BLaER1 treated with 17β-estradiol and CSF1 and Interleukin-3, amounts not matched to agents 10 nM and 100 nM (cell line): ENCODE results near the gene SEMA5A.

Experiments
- H3K27ac ChIP-seq, 11 experiments: shearing (Covaris generic); formaldehyde crosslinking; 2 replicates each; pipeline ENCODE4 v1.8.1; 2022
- H3K27me3 ChIP-seq, 11 experiments: shearing (Covaris generic); formaldehyde crosslinking; 2 replicates each; pipeline ENCODE4 v1.8.1; 2022
- H3K36me3 ChIP-seq, 11 experiments: shearing (Covaris generic); formaldehyde crosslinking; 2 replicates each; pipeline ENCODE4 v1.8.1; 2022
- H3K4me1 ChIP-seq, 10 experiments: shearing (Covaris generic); formaldehyde crosslinking; 2 replicates each; pipeline ENCODE4 v1.8.1; 2022
- H3K4me2 ChIP-seq, 11 experiments: shearing (Covaris generic); formaldehyde crosslinking; 2 replicates each; pipeline ENCODE4 v1.8.1; 2022
- H3K4me3 ChIP-seq, 10 experiments: shearing (Covaris generic); formaldehyde crosslinking; 2 replicates each; pipeline ENCODE4 v1.8.1; 2022
- H3K9ac ChIP-seq, 11 experiments: shearing (Covaris generic); formaldehyde crosslinking; 2 replicates each; pipeline ENCODE4 v1.8.1; 2022
- H3K9me3 ChIP-seq, 11 experiments: shearing (Covaris generic); formaldehyde crosslinking; replicated peaks in 1 of 11; 2 replicates each; pipeline ENCODE4 v1.8.1; 2022
- H4K20me1 ChIP-seq, 11 experiments: shearing (Covaris generic); formaldehyde crosslinking; 2 replicates each; pipeline ENCODE4 v1.8.1; 2022
- Cebpa-rat ChIP-seq, 11 experiments: shearing (Covaris generic); IDR thresholded peaks; 2 replicates each; pipeline ENCODE4 v1.8.1; 2022

SEMA5A gene

DNA sequence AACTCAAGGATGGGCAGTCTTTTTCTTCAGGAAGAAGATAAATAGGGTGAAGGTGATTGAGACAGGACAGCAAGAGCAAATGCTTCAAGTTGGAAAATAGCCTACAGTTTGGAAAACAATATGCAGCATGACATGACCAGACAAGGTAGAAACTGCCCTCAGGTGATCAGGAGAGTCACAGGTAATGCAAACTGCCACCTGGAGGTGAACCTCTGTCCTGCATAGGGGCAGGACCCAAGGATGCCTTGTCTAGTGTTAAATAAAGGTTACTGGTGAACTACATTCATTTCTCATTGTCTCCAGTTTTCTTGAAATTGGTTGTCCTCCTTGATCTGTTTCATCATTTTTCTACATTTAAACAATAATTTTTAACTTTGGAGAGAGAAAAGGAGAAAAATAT, 232.1 kb downstream of the SEMA5A start:
- no peak overlapping the region for H3K4me2 ChIP-seq

DNA sequence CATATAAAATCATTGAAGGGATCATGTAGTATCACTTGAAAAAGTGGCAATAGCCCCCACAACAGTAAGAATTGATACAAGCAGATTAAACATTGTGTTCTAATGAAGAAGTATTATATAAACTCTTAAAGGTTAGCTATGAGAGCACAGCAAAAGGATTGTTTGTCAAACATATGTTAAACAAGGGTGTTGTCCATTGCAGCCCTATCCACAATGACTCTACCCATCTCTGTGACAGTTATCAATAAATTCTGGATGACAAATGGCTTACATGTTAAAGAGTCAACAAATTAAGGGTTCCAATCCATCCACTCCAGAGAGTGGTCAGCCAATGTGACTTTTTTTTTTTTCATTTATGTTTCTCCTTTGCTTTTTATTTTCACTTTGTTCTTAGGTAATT, 238.7 kb downstream of the SEMA5A start:
- Histone ChIP-seq H3K27ac (no peak overlapping the region), H3K36me3 (no peaks in the 10 kb centered on the region), H3K9me3 (no peaks in the 10 kb centered on the region), H3K4me2 (no peak overlapping the region), H3K4me3 (no peak overlapping the region), H3K27me3 (no peaks in the 10 kb centered on the region), H3K9ac (no peak overlapping the region), H4K20me1 (no peaks in the 10 kb centered on the region), H3K4me1 (no peaks in the 10 kb centered on the region)
- TF ChIP-seq Cebpa-rat (IDR thresholded peaks at IDR 0.05) = no peak

More for the DNA sequence above, 232.1 kb downstream of the SEMA5A start:
- TF ChIP-seq Cebpa-rat (IDR thresholded peaks at IDR 0.05) = no peak
- Histone ChIP-seq H4K20me1 (no peaks in the 10 kb centered on the region), H3K4me3 (no peak overlapping the region), H3K4me1 (no peaks in the 10 kb centered on the region), H3K9me3 (no peaks in the 10 kb centered on the region), H3K36me3 (no peaks in the 10 kb centered on the region), H3K27ac (no peak overlapping the region), H3K27me3 (no peaks in the 10 kb centered on the region), H3K9ac (no peak overlapping the region)

- no peak for TF ChIP-seq Cebpa-rat (IDR thresholded peaks at IDR 0.05)
- no peak overlapping the region for H3K4me2 ChIP-seq
Measured at GRCh38 chr5:9302218-9302617, 243.7 kb downstream of the SEMA5A start.

DNA sequence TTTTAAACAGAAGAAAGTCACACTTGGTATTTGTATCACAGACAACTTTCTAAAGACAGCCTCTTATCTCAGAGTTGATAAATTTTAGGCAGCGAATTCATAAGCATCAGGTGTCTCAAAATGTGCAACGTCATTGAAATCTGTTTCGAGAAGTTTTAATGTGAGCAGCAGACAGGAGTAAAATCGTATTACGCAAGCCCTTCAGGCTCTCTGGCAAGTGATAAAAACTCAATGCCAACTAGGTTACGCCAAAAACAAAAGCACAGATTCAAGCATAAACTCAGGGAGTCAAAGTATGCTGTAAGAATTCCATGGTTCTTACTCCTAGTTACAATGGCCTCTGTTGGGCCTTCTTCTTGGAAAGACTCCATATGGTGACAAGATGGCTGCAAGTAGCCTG, 244.7 kb downstream of the SEMA5A start:
- Histone ChIP-seq H4K20me1 (no peaks in the 10 kb centered on the region), H3K9ac (no peak overlapping the region), H3K27me3 (no peaks in the 10 kb centered on the region), H3K4me3 (no peak overlapping the region), H3K27ac (no peak overlapping the region), H3K9me3 (no peaks in the 10 kb centered on the region), H3K4me2 (no peak overlapping the region), H3K36me3 (no peaks in the 10 kb centered on the region), H3K4me1 (no peaks in the 10 kb centered on the region)
- peak in 1 of 11 experiments; percentile 49; a peak in 1 of 22 replicates for TF ChIP-seq Cebpa-rat (IDR thresholded peaks at IDR 0.05)

More at GRCh38 chr5:9302218-9302617, 243.7 kb downstream of the SEMA5A start:
- Histone ChIP-seq H3K27ac (no peak overlapping the region), H3K9me3 (no peaks in the 10 kb centered on the region), H3K4me1 (no peaks in the 10 kb centered on the region), H3K4me3 (no peak overlapping the region), H3K9ac (no peak overlapping the region), H4K20me1 (no peaks in the 10 kb centered on the region), H3K27me3 (no peaks in the 10 kb centered on the region), H3K36me3 (no peaks in the 10 kb centered on the region)

GRCh38 chr5:9297134-9297533, 248.7 kb downstream of the SEMA5A start:
- H3K9me3 ChIP-seq = no peaks in the 10 kb centered on the region
- no peak overlapping the region for H3K9ac ChIP-seq
- H3K36me3 ChIP-seq = no peaks in the 10 kb centered on the region
- no peak overlapping the region for H3K4me3 ChIP-seq
- TF ChIP-seq Cebpa-rat (IDR thresholded peaks at IDR 0.05) = no peak
- H3K4me2 ChIP-seq = no peak overlapping the region
- no peaks in the 10 kb centered on the region for H3K27me3 ChIP-seq
- no peak overlapping the region for H3K27ac ChIP-seq
- H4K20me1 ChIP-seq = no peaks in the 10 kb centered on the region
- no peaks in the 10 kb centered on the region for H3K4me1 ChIP-seq

- Histone ChIP-seq H3K4me3 (no peak overlapping the region), H3K4me1 (no peaks in the 10 kb centered on the region), H4K20me1 (no peaks in the 10 kb centered on the region), H3K27ac (no peak overlapping the region), H3K4me2 (no peak overlapping the region), H3K9ac (no peak overlapping the region), H3K9me3 (no peaks in the 10 kb centered on the region), H3K36me3 (no peaks in the 10 kb centered on the region), H3K27me3 (no peaks in the 10 kb centered on the region)
- TF ChIP-seq Cebpa-rat (IDR thresholded peaks at IDR 0.05) = no peak
Measured at GRCh38 chr5:9295466-9295801, 250.4 kb downstream of the SEMA5A start.

DNA sequence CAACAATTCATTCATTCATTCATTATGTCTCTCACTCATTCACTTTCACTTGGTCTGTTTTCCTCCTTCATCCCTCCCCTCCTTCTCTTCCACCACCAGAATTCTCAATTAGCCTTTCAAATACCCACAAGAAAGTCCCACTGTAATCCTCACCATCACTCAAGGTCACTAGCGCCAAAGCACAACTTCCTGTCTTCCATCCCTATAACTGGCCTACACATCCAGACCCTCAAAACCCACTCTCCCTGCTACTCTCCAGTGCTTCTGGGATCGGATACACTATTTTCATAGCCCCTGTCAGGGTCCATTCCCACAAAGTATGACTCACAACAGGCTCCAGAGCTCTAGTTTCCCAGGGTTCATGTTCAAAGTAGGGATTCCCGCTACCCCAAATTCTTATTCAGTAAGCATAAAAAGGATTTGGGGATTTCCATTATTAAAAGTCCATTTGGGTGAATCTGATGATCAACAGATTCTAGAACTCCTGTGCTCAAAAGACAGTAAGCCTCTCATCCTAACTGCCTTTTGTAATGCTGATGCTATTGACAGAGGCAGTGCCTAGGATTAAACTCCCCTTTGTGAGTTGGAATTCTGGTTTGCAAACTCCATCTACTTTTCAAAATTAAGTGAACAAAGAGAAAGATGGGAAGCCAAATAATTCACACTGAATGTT, 250.9 kb downstream of the SEMA5A start:
- no peaks in the 10 kb centered on the region for H4K20me1 ChIP-seq
- H3K36me3 ChIP-seq = no peaks in the 10 kb centered on the region
- H3K27me3 ChIP-seq = no peaks in the 10 kb centered on the region
- no peak overlapping the region for H3K9ac ChIP-seq
- no peak overlapping the region for H3K4me2 ChIP-seq
- no peak for TF ChIP-seq Cebpa-rat (IDR thresholded peaks at IDR 0.05)
- H3K4me3 ChIP-seq = no peak overlapping the region
- H3K9me3 ChIP-seq = no peaks in the 10 kb centered on the region
- H3K27ac ChIP-seq = no peak overlapping the region
- H3K4me1 ChIP-seq = no peaks in the 10 kb centered on the region

DNA sequence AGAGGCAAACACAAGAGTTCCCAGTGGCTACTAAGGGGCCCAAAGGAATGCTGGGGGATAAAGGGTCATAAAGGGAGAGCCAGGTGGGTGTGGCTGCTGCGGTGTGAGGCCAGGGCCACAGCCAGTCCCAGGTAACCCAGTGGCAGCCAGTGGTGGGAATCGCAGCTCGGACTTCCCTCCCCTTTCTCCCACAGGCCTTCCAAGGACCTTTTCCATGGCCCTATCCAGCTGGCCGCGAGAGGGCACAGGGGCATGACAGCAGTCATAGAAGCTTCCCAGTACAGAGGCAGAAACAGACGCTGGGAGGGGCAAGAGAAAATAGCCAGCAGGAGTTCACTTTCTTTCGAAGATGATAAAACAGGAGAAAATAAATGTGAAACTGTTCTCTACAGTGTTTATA, 257.6 kb downstream of the SEMA5A start:
- H3K27me3 ChIP-seq = no peaks in the 10 kb centered on the region
- no peak for TF ChIP-seq Cebpa-rat (IDR thresholded peaks at IDR 0.05)
- H3K27ac ChIP-seq = no peak overlapping the region
- no peaks in the 10 kb centered on the region for H3K9me3 ChIP-seq
- H3K4me2 ChIP-seq = no peak overlapping the region
- H3K4me3 ChIP-seq = no peak overlapping the region
- peaks cover 0 to 16% (median 0%) of the 10 kb centered on the region in 10 experiments; a peak in 5 of 20 replicates for H3K4me1 ChIP-seq
- H4K20me1 ChIP-seq = no peaks in the 10 kb centered on the region
- H3K36me3 ChIP-seq = no peaks in the 10 kb centered on the region
- H3K9ac ChIP-seq = no peak overlapping the region

- H3K36me3 ChIP-seq = no peaks in the 10 kb centered on the region
- H3K27me3 ChIP-seq = no peaks in the 10 kb centered on the region
- H3K9ac ChIP-seq = no peak overlapping the region
- no peak overlapping the region for H3K27ac ChIP-seq
- peak overlapping the region in 4 of 11 experiments; percentile 8 to 69 (median 43); a peak in 6 of 22 replicates for H3K4me2 ChIP-seq
- no peaks in the 10 kb centered on the region for H4K20me1 ChIP-seq
- H3K4me1 ChIP-seq = peaks cover 0 to 16% (median 0%) of the 10 kb centered on the region in 10 experiments; a peak in 5 of 20 replicates
- H3K9me3 ChIP-seq = no peaks in the 10 kb centered on the region
- no peak overlapping the region for H3K4me3 ChIP-seq
- TF ChIP-seq Cebpa-rat (IDR thresholded peaks at IDR 0.05) = no peak
Measured at GRCh38 chr5:9284781-9285307, 261.0 kb downstream of the SEMA5A start.

DNA sequence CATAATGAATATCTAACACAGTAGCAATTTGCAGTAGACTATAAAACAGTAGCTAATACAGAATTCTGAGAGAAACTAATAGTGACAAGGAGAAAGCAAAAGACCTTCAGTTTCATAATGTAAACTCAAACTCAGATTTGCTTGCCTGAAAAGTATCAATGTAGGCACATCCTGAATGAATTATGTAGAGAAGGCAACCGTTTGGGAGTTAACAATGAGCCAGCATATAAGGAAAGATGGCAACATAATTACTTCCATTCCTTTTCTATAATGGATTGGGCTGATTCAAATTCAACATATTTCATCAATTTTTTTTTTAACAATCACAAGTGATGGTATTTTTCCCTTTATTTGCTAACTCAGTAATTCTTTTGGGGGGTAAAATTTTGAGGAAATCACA, 261.6 kb downstream of the SEMA5A start:
- no peak overlapping the region for H3K9ac ChIP-seq
- H3K36me3 ChIP-seq = no peaks in the 10 kb centered on the region
- no peak for TF ChIP-seq Cebpa-rat (IDR thresholded peaks at IDR 0.05)

More for the DNA sequence above, 261.6 kb downstream of the SEMA5A start:
- H3K9me3 ChIP-seq = peaks cover 0 to under 1% (median 0%) of the 10 kb centered on the region in 11 experiments; a peak in 1 of 22 replicates
- no peaks in the 10 kb centered on the region for H4K20me1 ChIP-seq
- H3K27me3 ChIP-seq = no peaks in the 10 kb centered on the region
- peak overlapping the region in 3 of 11 experiments; percentile 39 to 69 (median 47); a peak in 6 of 22 replicates for H3K4me2 ChIP-seq
- H3K4me3 ChIP-seq = no peak overlapping the region
- H3K27ac ChIP-seq = no peak overlapping the region
- peaks cover 0 to 16% (median 0%) of the 10 kb centered on the region in 10 experiments; a peak in 5 of 20 replicates for H3K4me1 ChIP-seq
